Measurements from ENCODE around the gene TTLL13. TPM values are rescaled to one million over a fixed set of nuclear protein-coding genes. Genes with fewer than 3 reads are reported as not detected.

TTLL13 gene
- total and polyA plus RNA-seq, 9 of the 15 experiments (the other 6 are each of a cell fraction or from before 2014, with no cell fraction given), result 0.05 to 0.24 (median 0.11) TPM; not detected in 1

DNA sequence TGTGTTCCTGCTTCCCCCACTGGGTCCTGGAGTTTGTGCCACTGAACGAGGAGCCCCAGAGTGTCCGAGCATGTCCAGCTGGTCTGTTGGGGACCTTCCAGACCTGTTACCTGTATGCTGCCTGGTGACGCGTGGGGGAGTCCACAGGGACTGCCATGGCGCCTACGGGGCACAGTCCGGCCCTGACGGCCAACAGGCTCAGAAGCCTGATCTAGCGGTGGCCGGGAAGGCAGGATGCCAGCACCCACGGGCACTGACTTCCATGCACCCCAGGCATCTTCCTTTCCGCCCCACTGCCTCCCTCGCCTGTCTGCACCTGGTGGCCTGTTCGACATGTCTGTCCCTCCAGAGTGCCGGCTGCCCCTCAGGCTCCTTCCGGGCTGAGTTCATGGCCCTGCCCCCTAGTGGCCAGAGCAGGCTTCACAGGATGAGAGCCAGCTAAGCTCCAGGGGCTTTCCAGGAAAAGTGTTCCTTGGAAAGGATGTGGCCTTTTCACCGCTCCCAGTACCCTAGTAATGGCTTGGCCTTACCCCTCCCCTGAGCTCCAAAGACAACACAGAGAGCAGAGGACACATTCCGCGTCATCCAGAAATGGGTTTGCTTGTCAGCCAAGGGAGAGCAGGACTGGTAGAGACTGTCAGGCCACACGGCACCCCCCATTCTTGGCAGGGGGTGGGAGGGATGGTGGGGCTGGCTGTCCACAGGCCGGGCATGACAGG lies 51.8 kb downstream of the TTLL13 start (continued):
- TF ChIP-seq, protein P1, sequence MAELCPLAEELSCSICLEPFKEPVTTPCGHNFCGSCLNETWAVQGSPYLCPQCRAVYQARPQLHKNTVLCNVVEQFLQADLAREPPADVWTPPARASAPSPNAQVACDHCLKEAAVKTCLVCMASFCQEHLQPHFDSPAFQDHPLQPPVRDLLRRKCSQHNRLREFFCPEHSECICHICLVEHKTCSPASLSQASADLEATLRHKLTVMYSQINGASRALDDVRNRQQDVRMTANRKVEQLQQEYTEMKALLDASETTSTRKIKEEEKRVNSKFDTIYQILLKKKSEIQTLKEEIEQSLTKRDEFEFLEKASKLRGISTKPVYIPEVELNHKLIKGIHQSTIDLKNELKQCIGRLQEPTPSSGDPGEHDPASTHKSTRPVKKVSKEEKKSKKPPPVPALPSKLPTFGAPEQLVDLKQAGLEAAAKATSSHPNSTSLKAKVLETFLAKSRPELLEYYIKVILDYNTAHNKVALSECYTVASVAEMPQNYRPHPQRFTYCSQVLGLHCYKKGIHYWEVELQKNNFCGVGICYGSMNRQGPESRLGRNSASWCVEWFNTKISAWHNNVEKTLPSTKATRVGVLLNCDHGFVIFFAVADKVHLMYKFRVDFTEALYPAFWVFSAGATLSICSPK (IDR thresholded peaks at IDR 0.05; ENCODE audit: borderline replicate concordance), result no peak
- no peak for TF ChIP-seq ESRRA (IDR thresholded peaks at IDR 0.05; ENCODE audit: borderline replicate concordance, low read depth)
- TF ChIP-seq MYBL2 (IDR thresholded peaks at IDR 0.05; ENCODE audit: low read depth), result no peak
- TF ChIP-seq MYBL2 (CRISPR knock-in tag; IDR thresholded peaks at IDR 0.05; ENCODE audit: borderline replicate concordance), result no peak
- peak; percentile 86 for TF ChIP-seq ETV5 (CRISPR knock-in tag; IDR thresholded peaks at IDR 0.05; ENCODE audit: low read depth)
- no peak for TF ChIP-seq MCM5 (IDR thresholded peaks at IDR 0.05; ENCODE audit: low read depth)
- TF ChIP-seq PCBP2 (IDR thresholded peaks at IDR 0.05; ENCODE audit: low read depth, low read length, poor library complexity, severe bottlenecking), result no peak
- peak; percentile 83 for TF ChIP-seq GABPB1 (CRISPR knock-in tag; IDR thresholded peaks at IDR 0.05)
- TF ChIP-seq, protein P2, sequence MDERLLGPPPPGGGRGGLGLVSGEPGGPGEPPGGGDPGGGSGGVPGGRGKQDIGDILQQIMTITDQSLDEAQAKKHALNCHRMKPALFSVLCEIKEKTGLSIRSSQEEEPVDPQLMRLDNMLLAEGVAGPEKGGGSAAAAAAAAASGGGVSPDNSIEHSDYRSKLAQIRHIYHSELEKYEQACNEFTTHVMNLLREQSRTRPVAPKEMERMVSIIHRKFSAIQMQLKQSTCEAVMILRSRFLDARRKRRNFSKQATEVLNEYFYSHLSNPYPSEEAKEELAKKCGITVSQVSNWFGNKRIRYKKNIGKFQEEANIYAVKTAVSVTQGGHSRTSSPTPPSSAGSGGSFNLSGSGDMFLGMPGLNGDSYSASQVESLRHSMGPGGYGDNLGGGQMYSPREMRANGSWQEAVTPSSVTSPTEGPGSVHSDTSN (CRISPR knock-in tag; IDR thresholded peaks at IDR 0.05; ENCODE audit: low read depth), result no peak
- TF ChIP-seq, protein P2 (tag; conservative IDR thresholded peaks at IDR 0.05; ENCODE audit: low read depth), result no peak
- TF ChIP-seq MTA2 (IDR thresholded peaks at IDR 0.05; ENCODE audit: low read depth), result no peak
- no peak for TF ChIP-seq MGA (IDR thresholded peaks at IDR 0.05)

All from K562 (cell line).